ENCODE data around the gene ADSL. TPM values are rescaled to one million over a fixed set of nuclear protein-coding genes. Genes with fewer than 3 reads are reported as not detected.

Gene ADSL
- total RNA-seq, 1 experiment from 2014 or later = 120 TPM

DNA sequence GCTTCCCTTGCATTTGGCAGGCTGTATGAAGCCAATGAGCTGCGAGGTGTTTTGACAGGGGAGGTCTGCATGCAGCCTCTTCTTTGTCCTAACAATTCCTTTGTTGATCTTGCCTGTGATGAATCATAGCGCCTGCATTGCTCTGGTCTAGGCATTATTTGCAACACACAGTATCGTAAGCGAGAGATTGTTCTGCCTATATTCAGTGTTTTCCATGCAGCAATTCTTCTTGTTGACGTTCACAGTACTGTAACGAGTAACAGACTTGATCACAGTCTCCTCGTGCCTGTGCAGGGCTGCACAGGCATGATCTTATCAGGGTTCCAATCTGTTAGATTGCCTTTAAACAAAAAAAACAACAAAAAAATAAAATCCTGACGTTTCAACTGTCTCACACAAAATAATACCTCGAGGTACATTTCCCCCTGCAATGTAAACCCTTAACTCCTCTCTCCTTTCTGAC lies 13.9 kb upstream of the ADSL start:
- no peak overlapping the region for H3K4me3 ChIP-seq (ENCODE audit: low read depth, low read length)
- intact Hi-C loops (cut with micrococcal nuclease; ENCODE audit: unreplicated experiment) = no loop called here
- no peaks in the 10 kb centered on the region for H3K9me3 Mint-ChIP-seq (ENCODE audit: unreplicated experiment)
- BruUV-seq (replicated peaks) = no TSS peak
- no peaks in the 10 kb centered on the region for H3K36me3 ChIP-seq (ENCODE audit: control insufficient read depth, insufficient read depth, low read length)
- H3K27ac Mint-ChIP-seq (ENCODE audit: unreplicated experiment) = no peak overlapping the region
- H3K27me3 Mint-ChIP-seq (ENCODE audit: insufficient read depth, unreplicated experiment) = no peaks in the 10 kb centered on the region
- H3K4me1 Mint-ChIP-seq (ENCODE audit: low read depth, unreplicated experiment) = peaks cover 9% of the 10 kb centered on the region
- POLR2A ChIA-PET = no interaction called here
- CTCF ChIA-PET = no interaction called here
- no peak overlapping the region for H3K4me3 Mint-ChIP-seq (ENCODE audit: unreplicated experiment)
- no peak for DNase-seq
- no peaks in the 10 kb centered on the region for H3K27me3 ChIP-seq (replicated peaks; ENCODE audit: control insufficient read depth, insufficient read depth, low read length)
- H3K9me3 ChIP-seq = no peaks in the 10 kb centered on the region
- TF ChIP-seq, protein P1, sequence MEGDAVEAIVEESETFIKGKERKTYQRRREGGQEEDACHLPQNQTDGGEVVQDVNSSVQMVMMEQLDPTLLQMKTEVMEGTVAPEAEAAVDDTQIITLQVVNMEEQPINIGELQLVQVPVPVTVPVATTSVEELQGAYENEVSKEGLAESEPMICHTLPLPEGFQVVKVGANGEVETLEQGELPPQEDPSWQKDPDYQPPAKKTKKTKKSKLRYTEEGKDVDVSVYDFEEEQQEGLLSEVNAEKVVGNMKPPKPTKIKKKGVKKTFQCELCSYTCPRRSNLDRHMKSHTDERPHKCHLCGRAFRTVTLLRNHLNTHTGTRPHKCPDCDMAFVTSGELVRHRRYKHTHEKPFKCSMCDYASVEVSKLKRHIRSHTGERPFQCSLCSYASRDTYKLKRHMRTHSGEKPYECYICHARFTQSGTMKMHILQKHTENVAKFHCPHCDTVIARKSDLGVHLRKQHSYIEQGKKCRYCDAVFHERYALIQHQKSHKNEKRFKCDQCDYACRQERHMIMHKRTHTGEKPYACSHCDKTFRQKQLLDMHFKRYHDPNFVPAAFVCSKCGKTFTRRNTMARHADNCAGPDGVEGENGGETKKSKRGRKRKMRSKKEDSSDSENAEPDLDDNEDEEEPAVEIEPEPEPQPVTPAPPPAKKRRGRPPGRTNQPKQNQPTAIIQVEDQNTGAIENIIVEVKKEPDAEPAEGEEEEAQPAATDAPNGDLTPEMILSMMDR (IDR thresholded peaks at IDR 0.05; ENCODE audit: insufficient read depth in 1 of 2, low read depth in 1 of 2, low read length in 1 of 2, severe bottlenecking in 1 of 2, unreplicated experiment in 1 of 2) = no peak
- no peaks in the 10 kb centered on the region for H3K36me3 Mint-ChIP-seq (ENCODE audit: insufficient read depth, unreplicated experiment)
- no peaks in the 10 kb centered on the region for H3K4me1 ChIP-seq

DNA sequence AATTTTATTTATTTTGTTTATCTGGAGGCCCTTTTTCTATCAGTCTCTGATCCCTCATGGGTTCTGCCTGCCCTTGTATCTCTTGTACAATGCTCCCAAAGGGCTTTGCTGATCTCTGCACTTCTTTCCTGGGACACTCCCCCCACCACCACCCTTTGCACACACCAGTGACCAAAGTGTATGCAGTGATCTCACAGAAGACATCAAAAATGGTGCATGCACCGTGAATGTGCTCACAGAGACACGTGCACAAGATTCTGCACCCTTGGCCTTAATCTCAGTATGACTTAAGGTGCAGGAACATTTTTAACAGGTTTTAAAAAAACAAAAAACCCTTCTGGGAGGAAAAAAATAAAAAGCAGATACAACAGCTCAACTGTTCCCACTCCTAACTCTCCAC lies 12.2 kb upstream of the ADSL start:
- peaks cover 9% of the 10 kb centered on the region for H3K4me1 Mint-ChIP-seq (ENCODE audit: low read depth, unreplicated experiment)
- Histone ChIP-seq H3K4me1 (no peaks in the 10 kb centered on the region), H3K9me3 (no peaks in the 10 kb centered on the region), H3K27me3 (replicated peaks; ENCODE audit: control insufficient read depth, insufficient read depth, low read length) (no peaks in the 10 kb centered on the region), H3K36me3 (ENCODE audit: control insufficient read depth, insufficient read depth, low read length) (no peaks in the 10 kb centered on the region), H3K4me3 (ENCODE audit: low read depth, low read length) (no peak overlapping the region)
- H3K36me3 Mint-ChIP-seq (ENCODE audit: insufficient read depth, unreplicated experiment) = no peaks in the 10 kb centered on the region
- BruUV-seq (replicated peaks) = no TSS peak
- no peaks in the 10 kb centered on the region for H3K9me3 Mint-ChIP-seq (ENCODE audit: unreplicated experiment)
- TF ChIP-seq, protein P1 (IDR thresholded peaks at IDR 0.05; ENCODE audit: insufficient read depth in 1 of 2, low read depth in 1 of 2, low read length in 1 of 2, severe bottlenecking in 1 of 2, unreplicated experiment in 1 of 2) = no peak
- no peaks in the 10 kb centered on the region for H3K27me3 Mint-ChIP-seq (ENCODE audit: insufficient read depth, unreplicated experiment)
- intact Hi-C loops (cut with micrococcal nuclease; ENCODE audit: unreplicated experiment) = no loop called here
- no peak overlapping the region for H3K4me3 Mint-ChIP-seq (ENCODE audit: unreplicated experiment)
- ChIA-PET POLR2A (no interaction called here), CTCF (interaction anchor here (0.6 kb wide), 1 partner anchor 86 kb away, joined by 5 read pairs; no protein-coding TSS in a partner anchor)
- H3K27ac Mint-ChIP-seq (ENCODE audit: unreplicated experiment) = no peak overlapping the region
- DNase-seq = no peak

DNA sequence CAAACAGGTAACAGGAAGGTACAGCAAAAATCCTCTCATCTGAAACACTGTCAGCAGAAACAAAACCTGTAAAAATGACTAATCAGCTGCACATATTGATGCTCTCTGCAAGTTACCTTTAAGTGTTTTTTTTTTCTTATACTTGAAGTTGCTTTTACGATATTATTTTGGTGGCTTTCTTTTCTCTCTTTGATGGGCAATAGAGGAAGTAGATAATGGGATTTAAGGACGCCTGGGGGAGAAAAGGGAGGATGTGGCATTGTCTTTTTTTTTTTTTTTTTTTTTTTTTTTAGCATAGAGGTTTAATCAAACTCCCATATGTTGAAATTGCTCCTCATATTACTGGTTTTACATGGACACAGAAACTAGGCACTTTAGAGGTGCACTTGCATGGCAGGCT lies 11.4 kb upstream of the ADSL start:
- peaks cover 9% of the 10 kb centered on the region for H3K4me1 Mint-ChIP-seq (ENCODE audit: low read depth, unreplicated experiment)
- no peaks in the 10 kb centered on the region for H3K9me3 ChIP-seq
- no peaks in the 10 kb centered on the region for H3K27me3 ChIP-seq (replicated peaks; ENCODE audit: control insufficient read depth, insufficient read depth, low read length)
- H3K36me3 Mint-ChIP-seq (ENCODE audit: insufficient read depth, unreplicated experiment) = no peaks in the 10 kb centered on the region
- DNase-seq = no peak
- no peaks in the 10 kb centered on the region for H3K36me3 ChIP-seq (ENCODE audit: control insufficient read depth, insufficient read depth, low read length)
- H3K9me3 Mint-ChIP-seq (ENCODE audit: unreplicated experiment) = no peaks in the 10 kb centered on the region
- no peak overlapping the region for H3K4me3 ChIP-seq (ENCODE audit: low read depth, low read length)
- intact Hi-C loops (cut with micrococcal nuclease; ENCODE audit: unreplicated experiment) = no loop called here
- no peak overlapping the region for H3K27ac Mint-ChIP-seq (ENCODE audit: unreplicated experiment)
- CTCF ChIA-PET = no interaction called here
- POLR2A ChIA-PET = no interaction called here
- no peaks in the 10 kb centered on the region for H3K27me3 Mint-ChIP-seq (ENCODE audit: insufficient read depth, unreplicated experiment)
- H3K4me3 Mint-ChIP-seq (ENCODE audit: unreplicated experiment) = no peak overlapping the region
- no TSS peak for BruUV-seq (replicated peaks)
- TF ChIP-seq, protein P1 (IDR thresholded peaks at IDR 0.05; ENCODE audit: insufficient read depth in 1 of 2, low read depth in 1 of 2, low read length in 1 of 2, severe bottlenecking in 1 of 2, unreplicated experiment in 1 of 2) = no peak
- H3K4me1 ChIP-seq = 0 out of 2 replicates have a peak, but pooled peaks cover 2% of the 10 kb centered on the region
